GM23248 (cell line): ENCODE data around the gene ST6GALNAC6. TPM values are rescaled to one million over a fixed set of nuclear protein-coding genes. Genes with fewer than 3 reads are reported as not detected.

Experiments used
- DNase-seq: peaks from one replicate; pipeline ENCODE4 v3.0.0-alpha.2; 2015
- H2AFZ ChIP-seq: fragments of 200-600 bp; sonication (generic); 2 replicates; pipeline ENCODE4 v1.6.1; 2016; ENCODE audit warnings: antibody characterized with exemption
- H3F3A ChIP-seq: fragments of 200-600 bp; sonication (generic); 2 replicates; pipeline ENCODE4 v1.6.1; 2016; ENCODE audit warnings: mild to moderate bottlenecking, antibody characterized with exemption, mixed run types; ENCODE audit not compliant: insufficient read depth
- H3K27ac ChIP-seq: fragments of 200-600 bp; sonication (generic); 2 replicates; pipeline ENCODE4 v1.5.1; 2016; ENCODE audit warnings: mild to moderate bottlenecking
- H3K27me3 ChIP-seq: fragments of 200-600 bp; sonication (generic); replicated peaks from 2 replicates; pipeline ENCODE4 v1.6.1; 2016; ENCODE audit warnings: mild to moderate bottlenecking; ENCODE audit not compliant: insufficient read depth
- H3K36me3 ChIP-seq: fragments of 200-600 bp; sonication (generic); 2 replicates; pipeline ENCODE4 v1.6.1; 2016; ENCODE audit warnings: low read depth, mild to moderate bottlenecking
- H3K4me1 ChIP-seq: fragments of 200-600 bp; sonication (generic); 2 replicates; pipeline ENCODE4 v1.6.1; 2016; ENCODE audit warnings: mild to moderate bottlenecking; ENCODE audit not compliant: insufficient read depth
- H3K4me2 ChIP-seq: fragments of 200-600 bp; sonication (generic); one replicate; pipeline ENCODE4 v1.6.1; 2016; ENCODE audit warnings: mild to moderate bottlenecking; ENCODE audit not compliant: unreplicated experiment
- H3K4me3 ChIP-seq: fragments of 200-600 bp; sonication (generic); 2 replicates; pipeline ENCODE4 v1.5.1; 2016; ENCODE audit warnings: mild to moderate bottlenecking
- H3K79me2 ChIP-seq: fragments of 200-600 bp; sonication (generic); 2 replicates; pipeline ENCODE4 v1.6.1; 2016; ENCODE audit warnings: mild to moderate bottlenecking; ENCODE audit not compliant: insufficient read depth
- H3K9ac ChIP-seq: fragments of 200-600 bp; sonication (generic); 2 replicates; pipeline ENCODE4 v1.6.1; 2016; ENCODE audit warnings: mild to moderate bottlenecking
- H3K9me2 ChIP-seq: fragments of 200-600 bp; sonication (generic); 2 replicates; pipeline ENCODE4 v1.6.1; 2016; ENCODE audit warnings: mixed run types, mild to moderate bottlenecking, moderate library complexity; ENCODE audit not compliant: insufficient read depth
- H3K9me3 ChIP-seq: fragments of 200-600 bp; sonication (generic); one replicate; pipeline ENCODE4 v1.6.1; 2017; ENCODE audit warnings: low read depth
- H4K20me1 ChIP-seq: fragments of 200-600 bp; sonication (generic); 2 replicates; pipeline ENCODE4 v1.6.0; 2016; ENCODE audit not compliant: insufficient read depth
- EZH2 ChIP-seq: fragments of 200-600 bp; sonication (generic); IDR thresholded peaks from 2 replicates; pipeline ENCODE4 v1.6.1; 2018; ENCODE audit warnings: antibody characterized with exemption, mild to moderate bottlenecking; ENCODE audit not compliant: insufficient read depth, poor library complexity, severe bottlenecking
- EZH2phosphoT487 ChIP-seq: fragments of 200-600 bp; sonication (generic); IDR thresholded peaks from 2 replicates; pipeline ENCODE4 v1.6.1; 2018; ENCODE audit warnings: antibody characterized with exemption, moderate library complexity, mild to moderate bottlenecking, low read depth; ENCODE audit not compliant: insufficient read depth
- WGBS, 2 experiments: methylation state at CpG; one replicate each; pipeline ENCODE4 v1.1.6; 2015 to 2017; ENCODE audit warnings: low lambda C conversion rate in 2 of 2, low coverage in 1 of 2; ENCODE audit errors: missing lambda C conversion rate in 2 of 2; 5-methylcytosine and 5-hydroxymethylcytosine counted together
- in situ Hi-C: fragments of 300-500 bp; cut with MboI; formaldehyde crosslinking; loops from 2 replicates; pipeline ENCODE4 v1.15.0; 2020
- polyA plus RNA-seq: library from polyadenylated mRNA; unstranded; fragments of >200 nt; fragmentation: Nextera tagmentation; extraction: Ambion mirVana; gene quantifications from 2 replicates; pipeline ENCODE4 v1.2.1, GENCODE V29; 2016
- total RNA-seq: library from RNA; depleted of rRNA; stranded (reverse); fragments of >200 nt; shearing (Covaris generic); gene quantifications from 2 replicates; pipeline ENCODE4 v1.2.3, GENCODE V29; 2014

The ST6GALNAC6 gene
- total and polyA plus RNA-seq, 2 experiments from 2014 or later = 81.1 to 88.0 TPM

DNA sequence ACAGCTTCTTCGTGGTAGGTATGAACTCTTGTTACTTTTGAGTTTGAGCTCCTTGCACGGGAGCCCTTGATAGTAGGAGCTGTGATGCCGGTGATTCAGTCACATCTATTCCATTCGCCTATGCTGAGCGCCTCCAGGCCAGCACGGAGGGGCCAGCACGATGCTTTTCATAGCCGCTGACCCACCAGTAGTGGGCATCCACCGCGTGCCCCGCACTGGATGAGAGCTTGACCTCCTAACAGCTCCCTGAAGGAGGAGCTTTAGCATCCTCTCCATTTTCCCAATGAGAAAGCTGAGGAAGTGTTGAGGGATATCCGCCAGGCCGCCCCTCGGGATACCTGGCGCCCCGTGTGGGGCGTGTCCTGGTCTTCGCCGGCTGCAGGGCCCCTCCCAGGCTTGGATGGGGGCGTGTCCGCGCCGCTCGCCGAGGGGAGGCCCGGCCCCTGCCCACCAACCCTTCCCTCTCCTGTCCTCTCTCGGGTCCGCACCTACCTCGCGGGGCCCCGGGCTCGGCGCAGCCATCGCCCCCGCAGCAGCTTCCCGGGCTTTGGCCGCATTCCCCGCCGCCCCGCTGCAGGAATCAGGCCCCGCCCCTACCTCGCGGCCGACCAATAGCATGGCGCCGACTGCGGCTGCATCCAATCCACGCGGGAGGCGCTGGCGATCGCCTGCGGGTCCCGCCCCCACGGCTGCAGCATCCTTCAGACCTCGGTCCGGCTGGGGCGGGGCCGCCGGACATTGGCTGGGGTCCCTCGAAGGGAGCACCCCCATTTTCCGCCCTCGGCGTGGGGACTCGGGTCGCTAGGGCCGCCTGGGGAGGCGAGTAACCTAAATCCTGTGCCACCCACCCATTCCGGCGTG is 31.1 kb upstream of the ST6GALNAC6 start, which contains the start of gene PIP5KL1:
Gene PIP5KL1 (minus strand): TSS at position 547 of the 861 bp plus-strand sequence. CDS start 25 bp downstream, at position 522.
- peak within 1 kb of the TSS; percentile 70 for H3K4me3 ChIP-seq
- peak within 1 kb of the TSS; percentile 58 for H2AFZ ChIP-seq
- H3K36me3 ChIP-seq = no peaks in the 10 kb centered on the region
- in situ Hi-C loops = no loop called here
- DNase-seq = peak; percentile 98
- H3K9ac ChIP-seq = peak within 1 kb of the TSS; percentile 76
- no peaks in the 10 kb centered on the region for H4K20me1 ChIP-seq
- no peaks in the 10 kb centered on the region for H3K9me2 ChIP-seq
- H3K27me3 ChIP-seq = no peaks in the 10 kb centered on the region
- H3K9me3 ChIP-seq = no peaks in the 10 kb centered on the region
- H3K79me2 ChIP-seq = peaks cover 20% of the 10 kb centered on the region
- peak within 1 kb of the TSS; percentile 87 for H3K27ac ChIP-seq
- TF ChIP-seq EZH2phosphoT487 = no peak
- no peak for TF ChIP-seq EZH2
- peak within 1 kb of the TSS; percentile 86 for H3K4me2 ChIP-seq
- 6% methylated on average over 54 to 69 of the region's 70 CpGs for WGBS, 2 experiments
- H3K4me1 ChIP-seq = peaks cover 28% of the 10 kb centered on the region
- H3F3A ChIP-seq = peaks cover 20% of the 10 kb centered on the region

DNA sequence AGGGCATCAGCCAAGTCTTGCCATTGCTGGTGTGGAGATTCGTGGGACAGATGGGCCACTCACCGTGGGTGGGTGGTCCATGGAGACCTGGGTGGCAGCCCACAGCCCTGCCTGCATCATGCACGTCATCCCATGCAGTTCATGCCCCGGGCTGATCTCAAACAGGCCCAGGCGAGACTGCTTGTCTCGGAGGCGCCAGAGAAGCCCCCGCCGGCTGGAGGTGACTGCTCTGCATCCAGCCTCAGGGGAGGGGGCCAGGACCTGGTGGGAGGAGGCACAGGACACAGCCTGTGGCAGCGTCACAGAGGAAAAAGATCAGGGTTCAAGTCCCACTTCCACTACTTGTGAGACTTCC is 30.2 kb upstream of the ST6GALNAC6 start:
- Histone ChIP-seq H2AFZ (no peak overlapping the region), H4K20me1 (no peaks in the 10 kb centered on the region), H3K79me2 (peaks cover 12% of the 10 kb centered on the region; the same call in 1 of the 2 replicates), H3K9me2 (no peaks in the 10 kb centered on the region), H3K4me3 (no peak overlapping the region), H3K4me2 (no peak overlapping the region), H3K4me1 (peaks cover 25% of the 10 kb centered on the region), H3K9me3 (no peaks in the 10 kb centered on the region), H3K27me3 (no peaks in the 10 kb centered on the region), H3K9ac (no peak overlapping the region), H3K27ac (no peak overlapping the region), H3F3A (peaks cover 20% of the 10 kb centered on the region), H3K36me3 (no peaks in the 10 kb centered on the region)
- in situ Hi-C loops = no loop called here
- DNase-seq = no peak
- TF ChIP-seq EZH2 (no peak), EZH2phosphoT487 (no peak)
- 88 to 89% methylated on average over 10 of the region's 10 CpGs for WGBS, 2 experiments

DNA sequence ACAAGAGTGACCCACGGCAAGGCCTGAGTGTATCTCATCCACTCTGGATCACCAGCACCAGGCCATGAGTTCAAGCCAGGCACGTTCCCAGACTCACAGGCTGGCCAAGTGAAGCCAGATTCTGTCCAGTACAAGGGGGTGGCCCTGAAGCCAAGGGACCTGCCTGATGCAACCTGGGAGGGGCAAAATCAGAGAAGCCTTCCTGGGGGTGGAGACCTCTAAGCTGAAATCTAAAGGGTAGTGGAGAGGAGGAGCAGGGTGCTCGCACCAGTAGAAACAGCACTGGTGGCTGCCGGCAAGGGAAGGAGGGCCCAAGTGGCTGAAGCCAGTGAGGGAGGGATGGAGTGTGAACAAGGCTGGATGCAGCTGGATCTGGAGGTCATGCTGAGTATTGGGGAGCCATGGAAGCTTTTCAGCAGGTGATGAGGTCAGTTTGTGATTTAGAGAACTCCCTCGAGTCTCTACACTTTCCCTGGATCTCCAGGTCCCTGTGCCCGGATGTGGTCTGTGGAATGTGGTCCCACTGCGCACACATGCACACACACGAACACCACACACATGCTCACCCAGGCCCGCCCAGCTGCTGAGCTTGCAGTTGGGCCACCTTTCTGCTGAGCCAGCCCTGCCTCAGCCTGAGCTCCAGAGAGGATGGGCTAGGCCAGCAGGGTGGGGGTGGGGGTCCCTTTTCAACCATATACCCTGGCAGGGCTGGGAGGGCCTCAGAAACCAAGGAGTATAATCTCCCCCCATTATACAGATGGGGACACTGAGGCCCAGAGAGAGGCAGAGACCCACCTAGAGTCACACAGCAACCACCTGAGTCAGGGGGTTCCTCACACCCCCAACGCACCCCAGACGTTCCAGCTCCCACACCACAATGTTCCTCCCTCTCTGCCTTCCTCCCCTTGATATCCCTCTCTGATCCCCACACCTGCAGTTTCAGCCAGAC is 29.5 kb upstream of the ST6GALNAC6 start:
- H3K4me3 ChIP-seq = no peak overlapping the region
- no peaks in the 10 kb centered on the region for H3K36me3 ChIP-seq
- H3K27ac ChIP-seq = no peak overlapping the region
- no peak overlapping the region for H3K4me2 ChIP-seq
- peak; percentile 33 for DNase-seq
- no peaks in the 10 kb centered on the region for H3K9me3 ChIP-seq
- H3F3A ChIP-seq = peaks cover 20% of the 10 kb centered on the region
- H3K9ac ChIP-seq = no peak overlapping the region
- H3K79me2 ChIP-seq = 0 out of 2 replicates have a peak, but pooled peaks cover 5% of the 10 kb centered on the region
- peaks cover 27% of the 10 kb centered on the region for H3K4me1 ChIP-seq
- WGBS, 2 experiments = 72 to 73% methylated on average over 11 of the region's 11 CpGs
- H2AFZ ChIP-seq = no peak overlapping the region
- no peaks in the 10 kb centered on the region for H3K27me3 ChIP-seq
- no peaks in the 10 kb centered on the region for H3K9me2 ChIP-seq
- no peak for TF ChIP-seq EZH2
- TF ChIP-seq EZH2phosphoT487 = no peak
- H4K20me1 ChIP-seq = no peaks in the 10 kb centered on the region
- in situ Hi-C loops = no loop called here
